HG02759 (cell line): ENCODE data around the gene TTC32.
A peak's percentile ranks its signal among the peaks of the same experiment; 100 is the strongest.
"Not testable (repeated sequence)": the region's sequence is repeated elsewhere in the genome, so short reads cannot be mapped to it uniquely, and the experiment has no call there.

Experiments used
- ATAC-seq: cut with Tn5 transposase; IDR thresholded peaks from one replicate; pipeline ENCODE4 v1.9.1; 2021; ENCODE audit warnings: mild to moderate bottlenecking, moderate library complexity; ENCODE audit not compliant: unreplicated experiment

TTC32 gene

GRCh38 chr2:19901442-19902215 is at the start of gene TTC32:
TSS of gene TTC32 (minus strand) at chr2:19901983. CDS start at chr2:19901854, 129 bp downstream.
- peak; percentile 91 for ATAC-seq

- no peak for ATAC-seq
These were observed 47.3 kb upstream of the TTC32 start for GRCh38 chr2:19949071-19949470.

GRCh38 chr2:19947184-19947940 is 45.6 kb upstream of the TTC32 start:
- no peak for ATAC-seq

GRCh38 chr2:19944205-19944845 is 42.5 kb upstream of the TTC32 start:
- ATAC-seq = no peak

- no peak for ATAC-seq
These were observed 41.4 kb upstream of the TTC32 start for GRCh38 chr2:19943189-19943588.

GRCh38 chr2:19942199-19942598 is 40.4 kb upstream of the TTC32 start:
- no peak for ATAC-seq

- no peak for ATAC-seq
These were observed 35.2 kb upstream of the TTC32 start for GRCh38 chr2:19937004-19937403.

GRCh38 chr2:19936203-19936602 is 34.4 kb upstream of the TTC32 start:
- ATAC-seq = no peak

GRCh38 chr2:19933351-19933981 is 31.7 kb upstream of the TTC32 start:
- ATAC-seq = peak; percentile 80

- ATAC-seq = peak; percentile 39
These were observed 31.1 kb upstream of the TTC32 start for GRCh38 chr2:19932928-19933327.

- no peak for ATAC-seq
These were observed 27.4 kb upstream of the TTC32 start for GRCh38 chr2:19929226-19929625.

- not testable (repeated sequence) for ATAC-seq
These were observed 26.0 kb upstream of the TTC32 start for GRCh38 chr2:19927816-19928215.

GRCh38 chr2:19924526-19924925 is 22.7 kb upstream of the TTC32 start:
- not testable (repeated sequence) for ATAC-seq

GRCh38 chr2:19922188-19922587 is 20.4 kb upstream of the TTC32 start:
- ATAC-seq = not testable (repeated sequence)

GRCh38 chr2:19916385-19916950 is 14.7 kb upstream of the TTC32 start:
- ATAC-seq = no peak

- no peak for ATAC-seq
These were observed 12.6 kb upstream of the TTC32 start for GRCh38 chr2:19914266-19914975.

GRCh38 chr2:19911808-19912509 is 10.2 kb upstream of the TTC32 start:
- no peak for ATAC-seq

- ATAC-seq = peak; percentile 3
These were observed 495 bp upstream of the TTC32 start for GRCh38 chr2:19902216-19902740.

- ATAC-seq = peak; percentile 3
These were observed 797 bp downstream of the TTC32 start for GRCh38 chr2:19900931-19901441.
